ENCODE results near the gene PRDM8.

DNA sequence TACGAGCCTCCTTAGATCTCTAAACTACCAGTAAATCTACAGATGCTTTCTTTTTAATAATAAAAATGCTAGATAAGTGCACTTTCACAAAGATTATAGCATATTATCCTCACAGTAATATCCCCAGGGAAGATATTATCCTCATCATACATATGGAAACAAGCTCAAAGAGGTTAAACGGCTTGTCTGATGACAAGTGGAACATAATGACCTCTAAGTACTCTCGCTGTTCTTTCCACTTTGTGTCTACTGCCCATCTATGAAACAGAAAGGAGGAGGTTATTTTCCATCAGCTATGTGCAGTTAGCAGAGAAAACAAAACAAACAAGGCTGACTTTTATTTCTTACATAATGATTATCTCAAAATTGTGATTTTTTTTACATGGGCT, 42.8 kb upstream of the PRDM8 start:
- TF ChIP-seq, protein P1, sequence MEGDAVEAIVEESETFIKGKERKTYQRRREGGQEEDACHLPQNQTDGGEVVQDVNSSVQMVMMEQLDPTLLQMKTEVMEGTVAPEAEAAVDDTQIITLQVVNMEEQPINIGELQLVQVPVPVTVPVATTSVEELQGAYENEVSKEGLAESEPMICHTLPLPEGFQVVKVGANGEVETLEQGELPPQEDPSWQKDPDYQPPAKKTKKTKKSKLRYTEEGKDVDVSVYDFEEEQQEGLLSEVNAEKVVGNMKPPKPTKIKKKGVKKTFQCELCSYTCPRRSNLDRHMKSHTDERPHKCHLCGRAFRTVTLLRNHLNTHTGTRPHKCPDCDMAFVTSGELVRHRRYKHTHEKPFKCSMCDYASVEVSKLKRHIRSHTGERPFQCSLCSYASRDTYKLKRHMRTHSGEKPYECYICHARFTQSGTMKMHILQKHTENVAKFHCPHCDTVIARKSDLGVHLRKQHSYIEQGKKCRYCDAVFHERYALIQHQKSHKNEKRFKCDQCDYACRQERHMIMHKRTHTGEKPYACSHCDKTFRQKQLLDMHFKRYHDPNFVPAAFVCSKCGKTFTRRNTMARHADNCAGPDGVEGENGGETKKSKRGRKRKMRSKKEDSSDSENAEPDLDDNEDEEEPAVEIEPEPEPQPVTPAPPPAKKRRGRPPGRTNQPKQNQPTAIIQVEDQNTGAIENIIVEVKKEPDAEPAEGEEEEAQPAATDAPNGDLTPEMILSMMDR (IDR thresholded peaks at IDR 0.05; ENCODE audit: low read depth, low read length, poor library complexity, severe bottlenecking), result no peak
- no peak for TF ChIP-seq EZH2phosphoT487 (IDR thresholded peaks at IDR 0.05; ENCODE audit: borderline replicate concordance, low read length)

Measured in DOHH2 (cell line).